CD14-positive monocyte (primary cell): ENCODE results near the gene TRIM29. TPM values are rescaled to one million over a fixed set of nuclear protein-coding genes. Genes with fewer than 3 reads are reported as not detected.

ENCODE experiments used
- DNase-seq, 3 donors: peaks; one replicate each; pipeline ENCODE4 v3.0.0-alpha.2; 2011 to 2022
- H2AFZ ChIP-seq: 2 replicates; pipeline ENCODE4 v1.6.0; 2012; ENCODE audit warnings: mild to moderate bottlenecking, low read depth, low read length, inconsistent platforms; ENCODE audit not compliant: insufficient read depth, poor library complexity, severe bottlenecking
- H3K27ac ChIP-seq, 2 donors: 1 replicate in 1 of 2; 2 replicates in 1 of 2; pipeline ENCODE4 v1.5.1; 2012 to 2013; ENCODE audit warnings: low read length in 2 of 2, control low read depth in 1 of 2, inconsistent platforms in 1 of 2, low read depth in 1 of 2, mild to moderate bottlenecking in 1 of 2
- H3K27me3 ChIP-seq, 2 donors: one replicate each; pipeline versions ENCODE4 v1.6.0 to v1.6.1; 2011 to 2013; ENCODE audit warnings: low read length in 2 of 2; ENCODE audit not compliant: control insufficient read depth in 2 of 2, insufficient read depth in 2 of 2
- H3K36me3 ChIP-seq, 2 donors: replicated peaks in 1 of 2; 1 replicate in 1 of 2; 2 replicates in 1 of 2; pipeline versions ENCODE4 v1.5.1 to v1.6.1; 2012 to 2013; ENCODE audit warnings: low read length in 2 of 2, control low read depth in 1 of 2, inconsistent platforms in 1 of 2, mild to moderate bottlenecking in 1 of 2; ENCODE audit not compliant: insufficient read depth in 2 of 2, control insufficient read depth in 1 of 2
- H3K4me1 ChIP-seq, 2 donors: 1 replicate in 1 of 2; 2 replicates in 1 of 2; pipeline versions ENCODE4 v1.5.1 to v1.6.1; 2012 to 2013; ENCODE audit warnings: low read length in 2 of 2, control low read depth in 1 of 2, inconsistent platforms in 1 of 2, mild to moderate bottlenecking in 1 of 2, moderate library complexity in 1 of 2; ENCODE audit not compliant: insufficient read depth in 2 of 2, control insufficient read depth in 1 of 2
- H3K4me2 ChIP-seq: replicated peaks from 2 replicates; pipeline ENCODE3; 2012; ENCODE audit warnings: low read length, moderate library complexity, mild to moderate bottlenecking; ENCODE audit not compliant: poor library complexity, severe bottlenecking; ENCODE audit errors: extremely low read depth
- H3K4me3 ChIP-seq, 3 experiments: fragments of 200-600 bp in 1 of 3; sonication (generic) in 1 of 3; replicated peaks in 1 of 3; 1 replicate in 2 of 3; 2 replicates in 1 of 3; pipeline ENCODE4 v1.5.1; 2011 to 2013; ENCODE audit warnings: low read length in 3 of 3, mild to moderate bottlenecking in 3 of 3, control low read depth in 2 of 3, low read depth in 2 of 3, inconsistent platforms in 1 of 3, moderate library complexity in 1 of 3
- H3K79me2 ChIP-seq: 2 replicates; pipeline ENCODE4 v1.6.0; 2012; ENCODE audit warnings: mild to moderate bottlenecking, control low read depth, inconsistent platforms, low read length, moderate library complexity; ENCODE audit not compliant: insufficient read depth
- H3K9ac ChIP-seq: 2 replicates; pipeline ENCODE4 v1.6.0; 2017; ENCODE audit warnings: low read length, mild to moderate bottlenecking; ENCODE audit not compliant: insufficient read depth, poor library complexity, severe bottlenecking
- H3K9me3 ChIP-seq, 2 donors: replicated peaks in 1 of 2; 1 replicate in 1 of 2; 2 replicates in 1 of 2; pipeline versions ENCODE4 v1.5.1 to v1.6.1; 2012 to 2013; ENCODE audit warnings: low read length in 2 of 2, control low read depth in 1 of 2; ENCODE audit not compliant: control insufficient read depth in 1 of 2, insufficient read depth in 1 of 2
- H4K20me1 ChIP-seq: 2 replicates; pipeline ENCODE4 v1.6.0; 2012; ENCODE audit warnings: mild to moderate bottlenecking, low read length, control low read depth, moderate library complexity; ENCODE audit not compliant: insufficient read depth
- H3K27ac Mint-ChIP-seq, 7 donors: one replicate each; pipeline ENCODE4 v1.8.0; 2020; ENCODE audit warnings: mild to moderate bottlenecking in 7 of 7, mixed read lengths in 7 of 7, moderate library complexity in 6 of 7, inconsistent platforms in 2 of 7
- H3K27me3 Mint-ChIP-seq, 3 donors: one replicate each; pipeline ENCODE4 v1.8.0; 2021 to 2022; ENCODE audit warnings: low read depth in 3 of 3, mild to moderate bottlenecking in 3 of 3, mixed read lengths in 3 of 3, moderate library complexity in 3 of 3, inconsistent platforms in 1 of 3
- H3K36me3 Mint-ChIP-seq, 2 donors: one replicate each; pipeline ENCODE4 v1.8.0; 2020; ENCODE audit warnings: mixed read lengths in 2 of 2, inconsistent platforms in 1 of 2, mild to moderate bottlenecking in 1 of 2
- H3K4me1 Mint-ChIP-seq: one replicate; pipeline ENCODE4 v1.8.0; 2020; ENCODE audit warnings: mild to moderate bottlenecking, mixed read lengths
- H3K4me3 Mint-ChIP-seq, 2 donors: one replicate each; pipeline ENCODE4 v1.8.0; 2020; ENCODE audit warnings: mild to moderate bottlenecking in 2 of 2, mixed read lengths in 2 of 2, moderate library complexity in 1 of 2
- H3K9me3 Mint-ChIP-seq, 7 donors: one replicate each; pipeline ENCODE4 v1.8.0; 2020 to 2022; ENCODE audit warnings: mixed read lengths in 7 of 7, mild to moderate bottlenecking in 6 of 7, moderate library complexity in 6 of 7, inconsistent platforms in 2 of 7
- CTCF ChIP-seq: fragments of 200-600 bp; IDR thresholded peaks from one replicate; pipeline ENCODE4 v1.8.0; 2022; ENCODE audit warnings: antibody characterized with exemption, mild to moderate bottlenecking
- WGBS: methylation state at CpG from one replicate; pipeline ENCODE4 v1.1.5; 2013; ENCODE audit warnings: missing lambda C conversion rate; ENCODE audit not compliant: insufficient coverage; 5-methylcytosine and 5-hydroxymethylcytosine counted together
- intact Hi-C, 2 donors: fragments of 100-400 bp; cut with micrococcal nuclease; formaldehyde crosslinking; loops; one replicate each; pipeline versions ENCODE4 v1.15.0 to v1.15.1; 2023
- polyA plus RNA-seq, 3 donors: library from polyadenylated mRNA; depleted of rRNA in 1 of 3; unstranded in 2 of 3; stranded (reverse) in 1 of 3; fragments of 300-500 nt in 2 of 3; fragments of >200 nt in 1 of 3; fragmentation: Illumina TruSeq in 2 of 3; gene quantifications; 1 replicate in 2 of 3; 2 replicates in 1 of 3; pipeline ENCODE4 v1.2.3, GENCODE V29; 2012 to 2021

Gene TRIM29
- polyA plus RNA-seq, 3 donors, result not detected

GRCh38 chr11:120173019-120173705 is 35.2 kb upstream of the TRIM29 start:
- H2AFZ ChIP-seq, result no peak overlapping the region
- H3K27ac ChIP-seq, result no peak overlapping the region
- peaks cover 0 to 6% (median 2%) of the 10 kb centered on the region in 7 donors for H3K9me3 Mint-ChIP-seq
- no peak overlapping the region for H3K9ac ChIP-seq
- WGBS, result 68% methylated on average over 9 of the region's 11 CpGs
- peaks cover 19 to 31% of the 10 kb centered on the region in 2 donors for H3K4me1 ChIP-seq
- intact Hi-C loops, result loop anchor here (2.0 to 5.0 kb wide), 2 partner anchors 56 to 129 kb away; no protein-coding TSS in a partner anchor
- TF ChIP-seq CTCF, result no peak
- H4K20me1 ChIP-seq, result no peaks in the 10 kb centered on the region
- H3K4me1 Mint-ChIP-seq, result peaks cover 24% of the 10 kb centered on the region
- H3K36me3 Mint-ChIP-seq, result no peaks in the 10 kb centered on the region
- H3K27me3 ChIP-seq, result peaks cover 11 to 60% of the 10 kb centered on the region in 2 donors
- peak overlapping the region in 1 of 3 experiments; percentile 69 for H3K4me3 ChIP-seq
- DNase-seq, result no peak
- no peaks in the 10 kb centered on the region for H3K79me2 ChIP-seq
- H3K4me3 Mint-ChIP-seq, result peak overlapping the region in 1 of 2 donors; percentile 87
- H3K9me3 ChIP-seq, result no peaks in the 10 kb centered on the region
- no peaks in the 10 kb centered on the region for H3K36me3 ChIP-seq
- peak overlapping the region; percentile 75 for H3K4me2 ChIP-seq
- H3K27me3 Mint-ChIP-seq, result peaks cover 62 to 68% (median 62%) of the 10 kb centered on the region in 3 donors
- peak overlapping the region in 1 of 7 donors; percentile 25 for H3K27ac Mint-ChIP-seq

GRCh38 chr11:120172054-120172911 is 34.4 kb upstream of the TRIM29 start:
- Histone ChIP-seq H3K4me1 (peaks cover 19 to 31% of the 10 kb centered on the region in 2 donors), H3K9ac (no peak overlapping the region), H3K4me2 (peak overlapping the region; percentile 75), H4K20me1 (no peaks in the 10 kb centered on the region), H3K27me3 (peaks cover 20 to 69% of the 10 kb centered on the region in 2 donors), H3K9me3 (no peaks in the 10 kb centered on the region), H3K27ac (no peak overlapping the region), H3K4me3 (peak overlapping the region; percentile 20 to 69 (median 25)), H2AFZ (peak overlapping the region; percentile 82), H3K79me2 (no peaks in the 10 kb centered on the region), H3K36me3 (no peaks in the 10 kb centered on the region)
- peak overlapping the region; percentile 73 to 87 for H3K4me3 Mint-ChIP-seq
- peaks cover 0 to 4% (median 2%) of the 10 kb centered on the region in 7 donors for H3K9me3 Mint-ChIP-seq
- peaks cover 65 to 77% (median 71%) of the 10 kb centered on the region in 3 donors for H3K27me3 Mint-ChIP-seq
- intact Hi-C loops, result loop anchor here (1.0 to 5.0 kb wide), 3 partner anchors 57 to 130 kb away; no protein-coding TSS in a partner anchor
- DNase-seq, result peak; percentile 54 to 81 (median 70)
- peak overlapping the region in 3 of 7 donors; percentile 31 to 53 (median 46) for H3K27ac Mint-ChIP-seq
- peaks cover 24% of the 10 kb centered on the region for H3K4me1 Mint-ChIP-seq
- WGBS, result 4% methylated on average over 14 of the region's 24 CpGs
- H3K36me3 Mint-ChIP-seq, result peaks cover 0 to 1% of the 10 kb centered on the region in 2 donors
- TF ChIP-seq CTCF, result peak; percentile 87
